Stimulated activated CD4-positive, alpha-beta T cell treated with anti-CD3 and anti-CD28 coated beads, Interleukin-12 subunit alpha, Interleukin-12 subunit beta, amount 100 ng/mL, for 24 hours (primary cell): ENCODE measurements around the gene APLP2.
"Not testable (repeated sequence)": the region's sequence is repeated elsewhere in the genome, so short reads cannot be mapped to it uniquely, and the experiment has no call there.

Source experiments
- DNase-seq, 2 experiments: peaks; one replicate each; pipeline ENCODE4 v3.0.0-alpha.2; 2020; ENCODE audit warnings: low read depth in 2 of 2

Gene APLP2

GRCh38 chr11:130069659-130070108 lies at the start of gene APLP2:
APLP2 (plus strand) TSS chr11:130069894; CDS start chr11:130069978, 84 bp downstream.
- peak; percentile 92 to 97 for DNase-seq

- no peak for DNase-seq
These were observed 49.4 kb upstream of the APLP2 start for GRCh38 chr11:130020323-130020722.

GRCh38 chr11:130021606-130022005 lies 48.1 kb upstream of the APLP2 start:
- not testable (repeated sequence) for DNase-seq

- DNase-seq: no peak
These were observed 46.9 kb upstream of the APLP2 start for GRCh38 chr11:130022799-130023198.

- DNase-seq: no peak
These were observed 46.5 kb upstream of the APLP2 start for GRCh38 chr11:130023204-130023603.

GRCh38 chr11:130024361-130024760 lies 45.3 kb upstream of the APLP2 start:
- DNase-seq: no peak

- DNase-seq: no peak
These were observed 44.3 kb upstream of the APLP2 start for GRCh38 chr11:130025371-130025770.

- no peak for DNase-seq
These were observed 40.6 kb upstream of the APLP2 start for GRCh38 chr11:130029137-130029536.

GRCh38 chr11:130031056-130031455 lies 38.6 kb upstream of the APLP2 start:
- no peak for DNase-seq

GRCh38 chr11:130031945-130032344 lies 37.7 kb upstream of the APLP2 start:
- no peak for DNase-seq

- DNase-seq: no peak
These were observed 36.8 kb upstream of the APLP2 start for GRCh38 chr11:130032931-130033330.

GRCh38 chr11:130034236-130034635 lies 35.5 kb upstream of the APLP2 start:
- no peak for DNase-seq

- no peak for DNase-seq
These were observed 32.6 kb upstream of the APLP2 start for GRCh38 chr11:130037058-130037457.

- DNase-seq: no peak
These were observed 31.7 kb upstream of the APLP2 start for GRCh38 chr11:130037881-130038585.

- DNase-seq: no peak
These were observed 29.3 kb upstream of the APLP2 start for GRCh38 chr11:130040281-130040940.

- no peak for DNase-seq
These were observed 27.6 kb upstream of the APLP2 start for GRCh38 chr11:130042093-130042591.

GRCh38 chr11:130043575-130043974 lies 26.1 kb upstream of the APLP2 start:
- no peak for DNase-seq

- no peak for DNase-seq
These were observed 22.6 kb upstream of the APLP2 start for GRCh38 chr11:130047141-130047540.

- DNase-seq: no peak
These were observed 20.3 kb upstream of the APLP2 start for GRCh38 chr11:130049328-130049771.

- no peak for DNase-seq
These were observed 19.4 kb upstream of the APLP2 start for GRCh38 chr11:130050257-130050656.

GRCh38 chr11:130051082-130051481 lies 18.6 kb upstream of the APLP2 start:
- no peak for DNase-seq

GRCh38 chr11:130052567-130052966 lies 17.1 kb upstream of the APLP2 start:
- no peak for DNase-seq

GRCh38 chr11:130054966-130055365 lies 14.7 kb upstream of the APLP2 start:
- DNase-seq: no peak
